Testis (tissue), 3 donors: Measurements from ENCODE around the gene PEX14. TPM values are rescaled to one million over a fixed set of nuclear protein-coding genes. Genes with fewer than 3 reads are reported as not detected.

Experiments
- DNase-seq: peaks from one replicate; pipeline ENCODE4 v3.0.0-alpha.2; 2019
- H3K27ac ChIP-seq, 2 donors: fragments of 200-600 bp; sonication (generic); one replicate each; pipeline ENCODE4 v1.5.1; 2019
- H3K27me3 ChIP-seq: fragments of 200-600 bp; sonication (generic); one replicate; pipeline ENCODE4 v1.5.1; 2019
- H3K36me3 ChIP-seq: fragments of 200-600 bp; sonication (generic); one replicate; pipeline ENCODE4 v1.5.1; 2017; ENCODE audit warnings: low read depth; ENCODE audit errors: missing control alignments
- H3K4me1 ChIP-seq: fragments of 200-600 bp; sonication (generic); one replicate; pipeline ENCODE4 v1.5.1; 2019
- H3K4me3 ChIP-seq, 2 donors: fragments of 200-600 bp; sonication (generic); one replicate each; pipeline ENCODE4 v1.5.1; 2017 to 2019
- H3K9me3 ChIP-seq: fragments of 200-600 bp; sonication (generic); one replicate; pipeline ENCODE4 v1.5.1; 2017
- CTCF ChIP-seq, 3 experiments: fragments of 450-650 bp in 2 of 3; fragments of 200-600 bp in 1 of 3; sonication (generic) in 1 of 3; IDR thresholded peaks; one replicate each; pipeline ENCODE4 v1.5.1; 2016 to 2019; ENCODE audit warnings: antibody characterized with exemption in 3 of 3, mild to moderate bottlenecking in 2 of 3, moderate library complexity in 1 of 3
- POLR2A ChIP-seq: fragments of 450-650 bp; IDR thresholded peaks from one replicate; pipeline ENCODE4 v1.6.1; 2017; ENCODE audit warnings: antibody characterized with exemption, mild to moderate bottlenecking, moderate library complexity
- WGBS, 2 donors: methylation state at CpG; one replicate each; pipeline ENCODE4 v1.1.5; 2018; 5-methylcytosine and 5-hydroxymethylcytosine counted together
- intact Hi-C: fragments of 100-400 bp; cut with DNase I; formaldehyde crosslinking; loops from one replicate; pipeline ENCODE4 v1.15.1; 2023; ENCODE audit warnings: low total_unique reads
- polyA plus RNA-seq: library from polyadenylated mRNA; stranded (reverse); fragments of 350-450 nt; fragmentation: Illumina TruSeq; extraction: RNeasy Lipid Tissue Mini Kit (QIAGEN cat#74804); gene quantifications from one replicate; pipeline ENCODE4 v1.2.3, GENCODE V29; 2014; ENCODE audit warnings: low read depth, low replicate concordance; ENCODE audit not compliant: insufficient read depth
- total RNA-seq, 2 donors: library from RNA; depleted of rRNA; stranded (reverse); fragments of >200 nt; gene quantifications; one replicate each; pipeline ENCODE4 v1.2.3, GENCODE V29; 2016

PEX14 gene
- total and polyA plus RNA-seq, 3 donors from 2014 or later = 28.6 to 39.8 (median 30.3) TPM

- Histone ChIP-seq H3K27me3 (no peaks in the 10 kb centered on the region), H3K9me3 (no peaks in the 10 kb centered on the region), H3K27ac (no peak overlapping the region), H3K36me3 (no peaks in the 10 kb centered on the region), H3K4me1 (no peaks in the 10 kb centered on the region), H3K4me3 (no peak overlapping the region)
- 97% methylated on average over 6 of the region's 6 CpGs for WGBS, 2 donors
- TF ChIP-seq POLR2A (no peak), CTCF (IDR thresholded peaks at IDR 0.05) (no peak)
- DNase-seq = no peak
- intact Hi-C loops = no loop called here
Observed at GRCh38 chr1:10444248-10444647, 30.5 kb upstream of the PEX14 start.

DNA sequence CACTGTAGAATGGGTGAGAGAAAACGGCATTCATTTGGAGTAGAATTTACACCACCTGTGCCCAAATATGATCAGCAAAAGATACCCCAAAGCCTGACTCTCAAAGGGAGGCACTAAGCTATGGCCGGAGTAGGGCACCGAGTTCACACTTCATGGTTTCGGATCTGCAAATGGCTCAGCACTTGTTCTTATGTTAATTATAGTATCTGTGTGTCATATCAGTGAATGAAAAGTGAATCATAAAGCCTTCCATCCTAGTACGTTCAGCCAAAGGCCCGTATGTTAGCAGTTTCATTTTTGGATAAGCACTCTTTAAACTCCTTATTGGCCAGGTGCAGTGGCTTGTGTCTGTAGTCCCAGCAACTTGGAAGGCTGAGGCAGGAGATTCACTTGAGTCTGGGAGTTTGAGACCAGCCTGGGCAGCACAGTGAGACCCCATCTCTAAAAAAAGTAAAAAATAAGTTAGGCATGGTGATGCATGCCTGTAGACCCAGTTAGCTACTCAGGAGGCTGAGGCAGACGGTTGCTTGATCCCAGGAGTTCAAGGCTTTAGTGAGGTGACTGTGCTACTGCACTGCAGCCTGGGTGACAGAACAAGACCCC is 29.9 kb upstream of the PEX14 start:
- Histone ChIP-seq H3K9me3 (no peaks in the 10 kb centered on the region), H3K4me1 (no peaks in the 10 kb centered on the region), H3K27me3 (no peaks in the 10 kb centered on the region), H3K4me3 (no peak overlapping the region), H3K36me3 (no peaks in the 10 kb centered on the region), H3K27ac (no peak overlapping the region)
- 84 to 94% methylated on average over 7 of the region's 7 CpGs for WGBS, 2 donors
- TF ChIP-seq POLR2A (no peak), CTCF (IDR thresholded peaks at IDR 0.05) (no peak)
- DNase-seq = no peak
- intact Hi-C loops = no loop called here

- Histone ChIP-seq H3K9me3 (no peaks in the 10 kb centered on the region), H3K27ac (no peak overlapping the region), H3K36me3 (no peaks in the 10 kb centered on the region), H3K4me3 (no peak overlapping the region), H3K4me1 (no peaks in the 10 kb centered on the region), H3K27me3 (no peaks in the 10 kb centered on the region)
- WGBS, 2 donors = 93 to 96% methylated on average over 7 of the region's 7 CpGs
- TF ChIP-seq CTCF (IDR thresholded peaks at IDR 0.05) (no peak), POLR2A (no peak)
- DNase-seq = no peak
- intact Hi-C loops = no loop called here
Observed at GRCh38 chr1:10446790-10447422, 27.8 kb upstream of the PEX14 start.

DNA sequence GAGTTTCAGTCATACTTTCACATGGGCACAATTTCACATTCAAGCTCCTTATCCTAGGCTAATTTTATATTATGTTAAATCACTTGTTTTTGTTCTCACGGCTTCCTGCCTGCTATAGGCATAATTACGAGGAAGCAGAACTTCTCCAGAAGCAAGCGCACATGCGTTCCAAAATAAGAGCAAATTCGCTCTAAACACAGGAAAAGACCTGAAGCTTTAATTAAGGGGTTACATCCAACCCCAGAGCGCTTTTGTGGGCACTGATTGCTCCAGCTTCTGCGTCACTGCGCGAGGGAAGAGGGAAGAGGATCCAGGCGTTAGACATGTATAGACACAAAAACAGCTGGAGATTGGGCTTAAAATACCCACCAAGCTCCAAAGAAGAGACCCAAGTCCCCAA is 25.0 kb upstream of the PEX14 start, which contains the start of gene CORT:
CORT (plus strand) TSS at position 281 of the 400 bp plus-strand sequence. CDS start 193 bp downstream, outside the sequence.
- 95% methylated on average over 10 of the region's 10 CpGs for WGBS, 2 donors
- no peak for DNase-seq

More for the DNA sequence above, 25.0 kb upstream of the PEX14 start, which contains the start of gene CORT:
- H3K36me3 ChIP-seq = no peaks in the 10 kb centered on the region
- no peaks in the 10 kb centered on the region for H3K27me3 ChIP-seq
- no peak within 1 kb of the TSS for H3K27ac ChIP-seq
- H3K4me3 ChIP-seq = no peak within 1 kb of the TSS
- no peak for TF ChIP-seq CTCF (IDR thresholded peaks at IDR 0.05)
- TF ChIP-seq POLR2A = no peak
- no peaks in the 10 kb centered on the region for H3K9me3 ChIP-seq
- no peaks in the 10 kb centered on the region for H3K4me1 ChIP-seq
- intact Hi-C loops = no loop called here
